ENCODE results near the gene HNRNPM.

Gene HNRNPM

DNA sequence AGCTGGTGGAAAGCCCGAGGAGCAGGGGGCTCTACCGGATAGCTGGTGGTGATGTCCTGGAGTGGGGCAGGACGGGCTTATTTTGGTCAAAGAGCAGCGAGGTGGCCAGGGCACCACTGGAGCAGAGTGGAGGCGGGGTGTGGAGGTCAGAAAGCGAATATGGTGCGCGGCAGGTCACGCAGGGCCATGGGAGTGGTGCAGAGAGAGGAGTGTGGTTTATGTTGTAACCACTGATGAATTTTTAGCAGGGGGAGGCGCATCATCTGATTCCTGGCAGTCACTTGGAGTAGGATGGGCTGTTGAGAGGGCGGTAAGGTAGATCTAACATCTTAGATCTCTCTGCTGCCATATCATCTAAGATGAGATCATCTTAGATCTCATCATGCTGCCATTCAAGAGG is 70.5 kb downstream of the HNRNPM start:
- Histone ChIP-seq H3K4me1 (ENCODE audit: control insufficient read depth in 1 of 2, insufficient read depth in 1 of 2, low read depth in 1 of 2, low read length in 1 of 2) (peaks cover 68 to 74% of the 10 kb centered on the region in 2 experiments), H3K27me3 (no peaks in the 10 kb centered on the region), H3K9me3 (no peaks in the 10 kb centered on the region), H3K36me3 (peaks cover 13% of the 10 kb centered on the region), H3K4me3 (ENCODE audit: low read depth in 1 of 2, low read length in 1 of 2) (peak overlapping the region; percentile 42 to 100), H3K27ac (peak overlapping the region; percentile 98)
- TF ChIP-seq, protein P1, sequence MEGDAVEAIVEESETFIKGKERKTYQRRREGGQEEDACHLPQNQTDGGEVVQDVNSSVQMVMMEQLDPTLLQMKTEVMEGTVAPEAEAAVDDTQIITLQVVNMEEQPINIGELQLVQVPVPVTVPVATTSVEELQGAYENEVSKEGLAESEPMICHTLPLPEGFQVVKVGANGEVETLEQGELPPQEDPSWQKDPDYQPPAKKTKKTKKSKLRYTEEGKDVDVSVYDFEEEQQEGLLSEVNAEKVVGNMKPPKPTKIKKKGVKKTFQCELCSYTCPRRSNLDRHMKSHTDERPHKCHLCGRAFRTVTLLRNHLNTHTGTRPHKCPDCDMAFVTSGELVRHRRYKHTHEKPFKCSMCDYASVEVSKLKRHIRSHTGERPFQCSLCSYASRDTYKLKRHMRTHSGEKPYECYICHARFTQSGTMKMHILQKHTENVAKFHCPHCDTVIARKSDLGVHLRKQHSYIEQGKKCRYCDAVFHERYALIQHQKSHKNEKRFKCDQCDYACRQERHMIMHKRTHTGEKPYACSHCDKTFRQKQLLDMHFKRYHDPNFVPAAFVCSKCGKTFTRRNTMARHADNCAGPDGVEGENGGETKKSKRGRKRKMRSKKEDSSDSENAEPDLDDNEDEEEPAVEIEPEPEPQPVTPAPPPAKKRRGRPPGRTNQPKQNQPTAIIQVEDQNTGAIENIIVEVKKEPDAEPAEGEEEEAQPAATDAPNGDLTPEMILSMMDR (IDR thresholded peaks at IDR 0.05): peak; percentile 13

DNA sequence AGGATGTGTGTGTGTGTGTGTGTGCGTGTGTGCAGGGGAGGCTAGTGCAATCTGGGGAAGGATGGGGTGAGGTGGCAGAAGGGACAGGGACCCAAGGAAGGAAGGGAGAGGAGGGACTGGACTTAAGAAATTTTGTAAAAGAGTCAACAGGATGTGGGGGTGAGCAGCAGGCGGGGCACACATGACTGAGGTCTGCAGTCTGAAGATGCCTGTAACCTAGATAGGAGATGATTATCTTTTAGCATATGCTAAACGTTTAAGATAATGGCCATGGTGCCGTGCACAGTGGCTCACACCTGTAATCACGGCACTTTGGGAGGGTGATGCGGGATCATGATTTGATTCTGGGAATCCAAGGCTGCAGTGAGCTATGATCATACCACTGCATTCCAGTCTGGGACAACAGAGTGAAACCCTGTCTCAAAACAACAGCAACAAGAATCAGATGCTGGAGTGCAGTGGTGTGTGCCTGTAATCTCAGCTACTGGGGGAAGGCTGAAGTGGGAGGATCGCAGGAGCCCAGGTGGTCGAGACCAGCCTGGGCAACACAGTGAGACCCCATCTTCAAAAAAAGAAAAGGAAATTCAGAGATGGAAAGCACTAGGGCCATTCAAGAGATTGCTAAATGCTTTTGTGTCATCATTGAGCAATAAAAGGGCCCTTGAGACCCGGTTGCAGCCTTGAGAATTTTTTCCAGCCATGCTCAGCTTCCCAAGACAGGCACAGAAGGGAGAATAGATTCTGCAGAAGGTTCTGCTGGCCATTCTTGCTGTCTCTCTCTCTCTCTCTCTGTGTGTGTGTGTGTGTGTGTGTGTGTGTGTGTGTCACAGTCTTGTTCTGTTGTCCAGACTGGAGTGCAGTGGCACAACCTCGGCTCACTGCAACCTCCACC is 73.0 kb downstream of the HNRNPM start:
- H3K36me3 ChIP-seq: peaks cover 38% of the 10 kb centered on the region
- TF ChIP-seq, protein P1 (IDR thresholded peaks at IDR 0.05): no peak
- H3K4me3 ChIP-seq (ENCODE audit: low read depth in 1 of 2, low read length in 1 of 2): peak overlapping the region; percentile 39 to 47
- peak overlapping the region; percentile 98 for H3K27ac ChIP-seq
- peaks cover 5% of the 10 kb centered on the region for H3K9me3 ChIP-seq
- H3K27me3 ChIP-seq: no peaks in the 10 kb centered on the region
- peaks cover 61 to 64% of the 10 kb centered on the region in 2 experiments for H3K4me1 ChIP-seq (ENCODE audit: control insufficient read depth in 1 of 2, insufficient read depth in 1 of 2, low read depth in 1 of 2, low read length in 1 of 2)

DNA sequence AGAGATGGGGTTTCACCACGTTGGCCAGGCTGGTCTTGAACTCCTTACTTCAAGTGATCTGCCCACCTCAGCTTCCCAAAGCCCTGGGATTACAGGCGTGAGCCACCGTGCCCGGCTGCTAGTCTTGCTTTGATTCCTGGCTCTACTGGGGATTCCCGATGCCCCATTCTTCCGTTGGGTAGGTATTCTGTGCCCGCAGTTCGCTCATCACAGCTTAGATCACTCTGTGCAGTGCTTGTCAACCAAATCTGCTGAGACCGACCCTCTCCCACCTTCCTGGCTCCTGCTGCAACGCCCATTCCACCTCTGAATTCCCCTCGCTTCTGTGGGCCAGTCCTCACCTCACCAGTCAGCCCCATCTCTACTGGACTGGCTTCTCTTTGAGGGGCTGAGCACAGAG is 73.8 kb downstream of the HNRNPM start:
- peaks cover 5% of the 10 kb centered on the region for H3K9me3 ChIP-seq
- H3K27ac ChIP-seq: peak overlapping the region; percentile 98
- peak overlapping the region in 1 of 2 experiments; percentile 47 for H3K4me3 ChIP-seq (ENCODE audit: low read depth in 1 of 2, low read length in 1 of 2)
- TF ChIP-seq, protein P1 (IDR thresholded peaks at IDR 0.05): no peak
- peaks cover 45% of the 10 kb centered on the region for H3K36me3 ChIP-seq
- H3K27me3 ChIP-seq: no peaks in the 10 kb centered on the region
- peaks cover 54 to 57% of the 10 kb centered on the region in 2 experiments for H3K4me1 ChIP-seq (ENCODE audit: control insufficient read depth in 1 of 2, insufficient read depth in 1 of 2, low read depth in 1 of 2, low read length in 1 of 2)

DNA sequence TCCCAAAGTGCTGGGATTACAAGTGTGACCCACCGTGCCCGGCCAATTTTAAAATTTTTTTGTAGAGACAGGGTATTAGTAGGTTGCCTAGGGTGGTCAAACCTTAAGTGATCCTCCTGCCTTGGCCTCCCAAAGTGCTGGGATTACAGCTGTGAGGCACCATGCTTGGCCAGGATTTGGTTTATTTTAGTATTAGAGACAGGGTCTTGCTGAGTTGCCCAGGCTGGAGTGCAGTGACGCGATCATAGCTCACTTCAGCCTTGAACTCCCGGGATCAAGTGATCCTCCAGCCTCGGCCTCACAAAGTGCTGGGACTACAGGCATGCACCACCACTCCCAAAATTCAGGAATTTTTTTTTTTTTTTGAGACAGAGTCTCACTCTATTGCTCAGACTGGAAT is 74.6 kb downstream of the HNRNPM start:
- H3K27ac ChIP-seq: peak overlapping the region; percentile 98
- peaks cover 53% of the 10 kb centered on the region for H3K36me3 ChIP-seq
- peaks cover 5% of the 10 kb centered on the region for H3K9me3 ChIP-seq
- peaks cover 50% of the 10 kb centered on the region in 2 experiments for H3K4me1 ChIP-seq (ENCODE audit: control insufficient read depth in 1 of 2, insufficient read depth in 1 of 2, low read depth in 1 of 2, low read length in 1 of 2)
- no peaks in the 10 kb centered on the region for H3K27me3 ChIP-seq
- no peak overlapping the region for H3K4me3 ChIP-seq (ENCODE audit: low read depth in 1 of 2, low read length in 1 of 2)
- TF ChIP-seq, protein P1 (IDR thresholded peaks at IDR 0.05): no peak

DNA sequence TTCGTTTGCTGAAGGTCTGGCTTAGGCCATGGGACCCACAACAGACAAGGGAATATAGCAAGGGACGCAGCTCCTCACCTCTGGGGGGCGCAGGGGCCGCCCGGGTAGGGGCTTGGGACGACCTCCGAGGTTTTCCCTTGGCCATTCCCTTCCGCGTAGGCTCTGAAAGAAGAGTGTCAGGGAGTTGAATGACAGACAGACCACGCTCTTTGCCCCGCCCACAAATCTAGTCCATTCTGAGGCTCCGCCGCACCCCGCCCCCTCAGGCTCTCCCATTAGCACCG is 80.6 kb downstream of the HNRNPM start:
- peaks cover 100% of the 10 kb centered on the region for H3K36me3 ChIP-seq

More for the DNA sequence above, 80.6 kb downstream of the HNRNPM start:
- no peaks in the 10 kb centered on the region for H3K4me1 ChIP-seq (ENCODE audit: control insufficient read depth in 1 of 2, insufficient read depth in 1 of 2, low read depth in 1 of 2, low read length in 1 of 2)
- no peaks in the 10 kb centered on the region for H3K27me3 ChIP-seq
- TF ChIP-seq, protein P1 (IDR thresholded peaks at IDR 0.05): no peak
- H3K4me3 ChIP-seq (ENCODE audit: low read depth in 1 of 2, low read length in 1 of 2): no peak overlapping the region
- H3K27ac ChIP-seq: peak overlapping the region; percentile 52
- H3K9me3 ChIP-seq: peaks cover 34% of the 10 kb centered on the region

All from neutrophil (primary cell).